GM21515 (cell line): ENCODE measurements around the gene OTUB1.
"Not testable (repeated sequence)": the region's sequence is repeated elsewhere in the genome, so short reads cannot be mapped to it uniquely, and the experiment has no call there.

Experiments
- ATAC-seq: cut with Tn5 transposase; IDR thresholded peaks from one replicate; pipeline ENCODE4 v1.9.1; 2021; ENCODE audit not compliant: unreplicated experiment

The OTUB1 gene

GRCh38 chr11:63986156-63986931 lies at the start of gene OTUB1:
Gene OTUB1 (plus strand): TSS chr11:63986438. CDS start chr11:63986457, 19 bp downstream.
- peak; percentile 86 for ATAC-seq

- ATAC-seq, result peak; percentile 14
Measured at GRCh38 chr11:63937713-63938478, 48.3 kb upstream of the OTUB1 start.

GRCh38 chr11:63938479-63939396 lies 47.5 kb upstream of the OTUB1 start, which contains the start of gene NAA40:
Gene NAA40 (plus strand): TSS chr11:63939002. CDS start chr11:63939097, 95 bp downstream.
- ATAC-seq, result peak; percentile 87

- ATAC-seq, result no peak
Measured at GRCh38 chr11:63939397-63939891, 46.8 kb upstream of the OTUB1 start.

GRCh38 chr11:63940786-63941185 lies 45.5 kb upstream of the OTUB1 start:
- no peak for ATAC-seq

DNA sequence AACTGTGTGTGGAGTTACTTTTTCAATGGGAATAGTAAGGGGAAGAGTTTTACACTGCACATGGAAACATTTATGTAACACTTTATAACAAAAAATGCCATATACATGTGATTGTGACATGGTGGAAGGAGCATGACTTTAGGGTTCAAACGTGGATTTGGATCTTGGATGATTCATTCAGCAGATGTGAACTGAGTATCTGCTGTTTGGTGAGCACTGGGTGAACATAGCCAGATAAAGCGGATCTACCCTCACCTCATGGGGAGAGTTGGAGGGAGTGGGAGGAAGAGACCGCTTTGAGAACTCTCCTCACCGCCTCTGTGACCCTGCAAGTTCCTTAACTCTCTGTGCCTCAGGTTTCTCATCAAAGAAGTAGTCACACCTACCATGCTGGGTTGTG lies 44.3 kb upstream of the OTUB1 start:
- ATAC-seq, result no peak

DNA sequence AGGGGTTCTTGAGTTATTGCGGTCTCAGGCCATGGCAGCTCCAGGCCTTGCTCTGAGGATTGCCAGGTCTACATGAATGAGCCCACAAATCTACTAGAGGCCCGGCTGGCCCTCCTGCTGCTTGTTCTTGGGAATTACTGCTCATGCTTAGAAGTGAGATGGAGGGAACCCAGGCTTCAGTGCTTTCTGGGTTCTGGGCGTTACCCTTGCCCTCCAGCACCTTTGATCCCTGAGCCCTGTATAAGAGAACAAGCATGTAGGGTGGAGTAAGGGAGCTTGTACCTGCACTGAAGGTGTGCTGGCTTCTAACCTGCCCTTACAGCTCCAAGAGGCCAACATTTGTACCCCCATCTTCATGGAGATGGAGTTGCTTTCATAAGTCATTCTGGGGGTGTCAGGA lies 43.4 kb upstream of the OTUB1 start:
- ATAC-seq, result no peak

DNA sequence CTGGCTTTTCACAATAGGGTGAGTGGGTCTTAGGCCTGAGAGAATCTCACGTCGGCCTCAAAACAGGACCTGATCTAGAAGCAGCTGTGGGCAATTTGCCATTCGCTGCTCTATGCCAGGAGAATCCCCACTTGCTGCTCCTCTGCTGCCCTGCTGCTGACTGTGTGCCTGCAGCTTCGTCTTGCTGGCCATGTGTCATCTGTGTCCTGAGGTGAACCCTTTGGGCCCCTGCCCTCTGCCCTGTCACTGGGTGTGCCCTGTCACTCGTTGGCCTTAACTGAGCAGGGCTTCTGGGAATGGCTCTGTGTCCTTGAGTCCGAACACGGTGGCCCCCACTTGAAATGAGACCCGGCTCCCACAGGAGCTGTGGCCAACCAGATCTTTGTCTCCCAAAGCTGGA lies 41.3 kb upstream of the OTUB1 start:
- ATAC-seq, result no peak

DNA sequence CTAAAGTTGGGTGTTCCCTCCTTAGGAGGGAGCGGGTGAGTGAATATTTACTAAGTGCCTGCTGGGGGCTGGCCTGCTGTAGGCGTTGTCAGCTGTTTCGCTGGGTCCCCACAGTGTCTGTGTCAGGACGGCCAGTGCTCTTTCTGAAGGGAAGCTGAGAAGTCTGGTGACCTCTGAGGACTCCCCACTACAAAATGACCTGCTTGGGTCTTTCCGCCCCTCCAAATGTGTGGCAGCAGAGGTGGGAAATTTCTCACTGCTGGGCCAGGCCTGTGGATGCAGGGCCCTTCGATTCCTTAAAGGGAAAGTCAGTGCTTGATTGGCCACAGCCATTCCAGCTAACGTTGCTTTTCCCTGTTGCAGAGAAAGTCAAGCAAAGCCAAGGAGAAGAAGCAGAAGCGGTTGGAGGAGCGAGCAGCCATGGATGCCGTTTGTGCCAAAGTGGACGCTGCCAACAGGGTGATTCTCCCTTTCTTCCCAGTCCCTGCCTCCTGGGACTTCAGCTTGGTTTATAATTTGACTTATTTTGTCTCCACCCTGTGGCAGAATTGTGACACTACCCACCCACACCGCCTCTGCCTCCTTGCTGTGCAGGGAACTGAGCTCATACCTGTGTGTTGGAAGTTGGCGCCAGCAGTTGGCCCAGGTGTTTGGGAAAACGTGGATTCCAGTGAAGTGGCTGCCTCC lies 40.6 kb upstream of the OTUB1 start:
- no peak for ATAC-seq

GRCh38 chr11:63951779-63952536 lies 34.3 kb upstream of the OTUB1 start:
- no peak for ATAC-seq

- no peak for ATAC-seq
Measured at GRCh38 chr11:63952570-63952969, 33.7 kb upstream of the OTUB1 start.

GRCh38 chr11:63958008-63958407 lies 28.2 kb upstream of the OTUB1 start:
- ATAC-seq, result no peak

- no peak for ATAC-seq
Measured at GRCh38 chr11:63961608-63962412, 24.4 kb upstream of the OTUB1 start.

- not testable (repeated sequence) for ATAC-seq
Measured at GRCh38 chr11:63963895-63964294, 22.3 kb upstream of the OTUB1 start.

GRCh38 chr11:63966444-63966843 lies 19.8 kb upstream of the OTUB1 start:
- ATAC-seq, result no peak

GRCh38 chr11:63969461-63969860 lies 16.8 kb upstream of the OTUB1 start:
- no peak for ATAC-seq

- no peak for ATAC-seq
Measured at GRCh38 chr11:63970902-63971301, 15.3 kb upstream of the OTUB1 start.

DNA sequence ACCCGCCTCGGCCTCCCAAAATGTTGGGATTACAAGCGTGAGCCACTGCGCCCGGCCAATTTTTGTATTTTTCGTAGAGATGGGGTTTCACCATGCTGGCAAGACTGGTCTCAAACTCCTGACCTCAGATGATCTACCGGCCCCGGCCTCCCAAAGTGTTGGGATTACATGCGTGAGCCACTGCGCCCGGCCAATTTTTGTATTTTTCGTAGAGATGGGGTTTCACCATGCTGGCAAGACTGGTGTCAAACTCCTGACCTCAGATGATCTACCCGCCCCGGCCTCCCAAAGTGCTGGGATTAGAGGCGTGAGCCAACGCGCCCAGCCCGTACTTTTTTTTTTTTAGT lies 12.4 kb upstream of the OTUB1 start:
- ATAC-seq, result not testable (repeated sequence)
